Measurements from ENCODE around the gene ACAN. TPM values are rescaled to one million over a fixed set of nuclear protein-coding genes. Genes with fewer than 3 reads are reported as not detected.

Gene ACAN
- total RNA-seq, 2 experiments from 2014 or later = not detected

- DNase-seq = no peak
- Mint-ChIP-seq H3K36me3 (ENCODE audit: low read depth) (peaks cover 43% of the 10 kb centered on the region), H3K4me1 (ENCODE audit: low read depth) (no peaks in the 10 kb centered on the region), H3K27me3 (no peaks in the 10 kb centered on the region), H3K4me3 (no peak overlapping the region), H3K9me3 (no peaks in the 10 kb centered on the region), H3K27ac (no peak overlapping the region)
- POLR2A ChIA-PET = no interaction called here
- TF ChIP-seq CTCF (IDR thresholded peaks at IDR 0.05) = no peak
- CTCF ChIA-PET = interaction anchor here (0.7 to 1.6 kb wide), 3 partner anchors 11 to 14 kb away, joined by 3 read pairs; partner anchors contain the start of gene HAPLN3
- no peak for ATAC-seq
- intact Hi-C loops (cut with micrococcal nuclease) = no loop called here
These were observed 77.9 kb downstream of the ACAN start for GRCh38 chr15:88880944-88881740.

- DNase-seq = no peak
- Mint-ChIP-seq H3K9me3 (no peaks in the 10 kb centered on the region), H3K27me3 (no peaks in the 10 kb centered on the region), H3K36me3 (ENCODE audit: low read depth) (peaks cover 38% of the 10 kb centered on the region), H3K4me3 (no peak overlapping the region), H3K27ac (no peak overlapping the region), H3K4me1 (ENCODE audit: low read depth) (no peaks in the 10 kb centered on the region)
- no peak for ATAC-seq
- CTCF ChIA-PET = interaction anchor here (1.6 kb wide), 1 partner anchor 10 kb away, joined by 3 read pairs; no protein-coding TSS in a partner anchor
- no peak for TF ChIP-seq CTCF (IDR thresholded peaks at IDR 0.05)
- intact Hi-C loops (cut with micrococcal nuclease) = no loop called here
- POLR2A ChIA-PET = no interaction called here
These were observed 78.5 kb downstream of the ACAN start for GRCh38 chr15:88881775-88882174.

- no peak for ATAC-seq
- no peaks in the 10 kb centered on the region for H3K9me3 Mint-ChIP-seq
- H3K4me1 Mint-ChIP-seq (ENCODE audit: low read depth) = no peaks in the 10 kb centered on the region
- H3K4me3 Mint-ChIP-seq = no peak overlapping the region
- H3K27me3 Mint-ChIP-seq = no peaks in the 10 kb centered on the region
- intact Hi-C loops (cut with micrococcal nuclease) = no loop called here
- no peak for DNase-seq
- ChIA-PET POLR2A (interaction anchor here (0.6 to 0.8 kb wide), 2 partner anchors 10 to 116 kb away, joined by 4 to 6 read pairs; no protein-coding TSS in a partner anchor), CTCF (interaction anchor here (0.6 to 1.8 kb wide), 3 partner anchors 9 to 408 kb away, joined by 3 to 8 read pairs (median 3); no protein-coding TSS in a partner anchor)
- peaks cover 43% of the 10 kb centered on the region for H3K36me3 Mint-ChIP-seq (ENCODE audit: low read depth)
- TF ChIP-seq CTCF (IDR thresholded peaks at IDR 0.05) = no peak
- no peak overlapping the region for H3K27ac Mint-ChIP-seq
These were observed 79.5 kb downstream of the ACAN start for GRCh38 chr15:88882785-88883184.

GRCh38 chr15:88887068-88887580 is 83.9 kb downstream of the ACAN start:
- intact Hi-C loops (cut with micrococcal nuclease) = no loop called here
- no peak overlapping the region for H3K27ac Mint-ChIP-seq
- POLR2A ChIA-PET = no interaction called here

More at GRCh38 chr15:88887068-88887580, 83.9 kb downstream of the ACAN start:
- H3K27me3 Mint-ChIP-seq = no peaks in the 10 kb centered on the region
- H3K4me3 Mint-ChIP-seq = no peak overlapping the region
- no peak for TF ChIP-seq CTCF (IDR thresholded peaks at IDR 0.05)
- CTCF ChIA-PET = interaction anchor here (1.4 to 2.3 kb wide), 2 partner anchors 8 to 18 kb away, joined by 4 to 7 read pairs; no protein-coding TSS in a partner anchor
- no peaks in the 10 kb centered on the region for H3K4me1 Mint-ChIP-seq (ENCODE audit: low read depth)
- no peak for ATAC-seq
- peaks cover 26% of the 10 kb centered on the region for H3K36me3 Mint-ChIP-seq (ENCODE audit: low read depth)
- DNase-seq = no peak
- no peaks in the 10 kb centered on the region for H3K9me3 Mint-ChIP-seq

All from activated CD8-positive, alpha-beta T cell treated with anti-CD3 and anti-CD28 coated beads for 36 hours (primary cell).